Heart left ventricle (tissue), 13 donors: ENCODE results near the gene SPPL2C.

Experiments used
- CTCF ChIP-seq, 12 donors: fragments of 200-600 bp; sonication (generic) in 4 of 12; IDR thresholded peaks; one replicate each; pipeline versions ENCODE4 v1.5.0 to v1.8.0; 2018 to 2022; ENCODE audit warnings: antibody characterized with exemption in 12 of 12, mild to moderate bottlenecking in 5 of 12
- POLR2A ChIP-seq, 2 donors: fragments of 450-650 bp; IDR thresholded peaks; one replicate each; pipeline ENCODE4 v1.6.1; 2017; ENCODE audit warnings: antibody characterized with exemption in 2 of 2, mild to moderate bottlenecking in 2 of 2, moderate library complexity in 2 of 2
- donor health status: ischemic (EF 13 %, LVEDD 7.1; RV severe dilation, severe dysfunction).
- donor health status: DM: no; HTN: yes; CAD: no.
- donor health status: DM: no; HTN: no; CAD: no.
- donor health status: ischemic (EF 25% LVEDD 6.9; RV normal size, moderate dysfunction).
- donor health status: ischemic (EF 25% LVEDD 5.7; RV mildly dilated, moderate dysfunction).
- donor health status: ischemic (EF 35%, LVEDD 5.7; RV mildly dilated, moderate dysfunction).
- donor health status: nonischemic (EF 11% LVEDD 7.7; RV severe dilation, severe dysfunction).
- donor health status: DM: yes; HTN: yes; CAD: no.
- donor health status: PGD.
- donor health status: ischemic (EF 29% LVEDD 5.4; RV normal size, mild dysfunction).
- donor health status: nonischemic (EF 23%, LVEDD 6.1; RV moderate dilation, normal function).

GRCh38 chr17:45847747-45848146 lies 3.1 kb downstream of the SPPL2C start:
- no peak for TF ChIP-seq CTCF (IDR thresholded peaks at IDR 0.05)
- TF ChIP-seq POLR2A (IDR thresholded peaks at IDR 0.05), result no peak
